HG03354 (cell line): ENCODE measurements around the gene CLDN5.

ENCODE experiments used
- ATAC-seq: cut with Tn5 transposase; IDR thresholded peaks from one replicate; pipeline ENCODE4 v1.9.1; 2021; ENCODE audit warnings: mild to moderate bottlenecking; ENCODE audit not compliant: unreplicated experiment, poor library complexity, severe bottlenecking

Gene CLDN5

GRCh38 chr22:19524170-19525115 is at the start of gene CLDN5:
Gene CLDN5 (minus strand): TSS chr22:19524410. CDS start chr22:19524255, 155 bp downstream.
- ATAC-seq, result no peak

- no peak for ATAC-seq
These were observed 47.8 kb upstream of the CLDN5 start for GRCh38 chr22:19571995-19572394.

GRCh38 chr22:19571207-19571795 is 47.1 kb upstream of the CLDN5 start:
- no peak for ATAC-seq

- ATAC-seq, result no peak
These were observed 45.8 kb upstream of the CLDN5 start for GRCh38 chr22:19569976-19570375.

GRCh38 chr22:19569276-19569640 is 45.0 kb upstream of the CLDN5 start:
- no peak for ATAC-seq

GRCh38 chr22:19568337-19569275 is 44.4 kb upstream of the CLDN5 start:
- no peak for ATAC-seq

GRCh38 chr22:19567157-19568009 is 43.2 kb upstream of the CLDN5 start:
- ATAC-seq, result no peak

GRCh38 chr22:19566279-19567156 is 42.3 kb upstream of the CLDN5 start:
- no peak for ATAC-seq

GRCh38 chr22:19565382-19566278 is 41.4 kb upstream of the CLDN5 start:
- no peak for ATAC-seq

- no peak for ATAC-seq
These were observed 35.7 kb upstream of the CLDN5 start for GRCh38 chr22:19559956-19560355.

GRCh38 chr22:19559324-19559811 is 35.2 kb upstream of the CLDN5 start:
- no peak for ATAC-seq

GRCh38 chr22:19556963-19557545 is 32.8 kb upstream of the CLDN5 start:
- ATAC-seq, result no peak

- no peak for ATAC-seq
These were observed 31.4 kb upstream of the CLDN5 start for GRCh38 chr22:19555651-19556050.

- no peak for ATAC-seq
These were observed 30.7 kb upstream of the CLDN5 start for GRCh38 chr22:19554834-19555404.

- no peak for ATAC-seq
These were observed 29.0 kb upstream of the CLDN5 start for GRCh38 chr22:19553201-19553600.

GRCh38 chr22:19550382-19550781 is 26.2 kb upstream of the CLDN5 start:
- no peak for ATAC-seq

- no peak for ATAC-seq
These were observed 25.2 kb upstream of the CLDN5 start for GRCh38 chr22:19549428-19549827.
